Measurements from ENCODE around the gene TIGD6.

GRCh38 chr5:149979896-149980295 is 20.6 kb downstream of the TIGD6 start:
- TF ChIP-seq CTCF (IDR thresholded peaks at IDR 0.05) (no peak), POLR2A (IDR thresholded peaks at IDR 0.05) (no peak), EP300 (IDR thresholded peaks at IDR 0.05) (no peak)
